ENCODE data around the gene DPEP2NB. TPM values are rescaled to one million over a fixed set of nuclear protein-coding genes. Genes with fewer than 3 reads are reported as not detected.

The DPEP2NB gene
- total RNA-seq, 1 experiment from 2014 or later: not detected

- H3K4me1 ChIP-seq (ENCODE audit: insufficient read depth, low read length): no peaks in the 10 kb centered on the region
- H3K9me3 Mint-ChIP-seq: no peaks in the 10 kb centered on the region
- no peak overlapping the region for H2AFZ ChIP-seq (ENCODE audit: low read length)
- no peak overlapping the region for H2BK120ac ChIP-seq (ENCODE audit: low read depth, low read length, poor library complexity, severe bottlenecking)
- no peak overlapping the region for H2BK15ac ChIP-seq (ENCODE audit: low read depth, low read length)
- H3K14ac ChIP-seq (ENCODE audit: insufficient read depth, low read length): no peak overlapping the region
- H3K4me3 Mint-ChIP-seq: no peak overlapping the region
- no peaks in the 10 kb centered on the region for H3K27me3 ChIP-seq (ENCODE audit: insufficient read depth, low read length)
- H3K27ac Mint-ChIP-seq: no peak overlapping the region
- H3K4me2 ChIP-seq (ENCODE audit: insufficient read depth, insufficient read length, low read length): no peak overlapping the region
- H3T11ph ChIP-seq (ENCODE audit: low read length): no peak overlapping the region
- no peak overlapping the region for H4K91ac ChIP-seq (ENCODE audit: insufficient read length, low read depth, low read length)
- H3K4ac ChIP-seq (ENCODE audit: low read depth, low read length): no peak overlapping the region
- H3K23me2 ChIP-seq (ENCODE audit: insufficient read length, low read depth, low read length, poor library complexity, severe bottlenecking): no peaks in the 10 kb centered on the region
- H3K4me1 Mint-ChIP-seq: no peaks in the 10 kb centered on the region
- no peak overlapping the region for H4K8ac ChIP-seq (replicated peaks; ENCODE audit: insufficient read length, low read depth, low read length)
- no peak overlapping the region for H2AK5ac ChIP-seq (ENCODE audit: insufficient read length, low read length)
- no peak overlapping the region for H2BK12ac ChIP-seq (ENCODE audit: insufficient read length, low read depth, low read length)
- no peaks in the 10 kb centered on the region for H3K79me1 ChIP-seq (ENCODE audit: insufficient read depth, low read depth, low read length, poor library complexity, severe bottlenecking)
- no peak overlapping the region for H2BK20ac ChIP-seq (ENCODE audit: low read depth, low read length, poor library complexity, severe bottlenecking)
- no peaks in the 10 kb centered on the region for H3K27me3 Mint-ChIP-seq (ENCODE audit: low read depth)
- H3K18ac ChIP-seq (ENCODE audit: insufficient read length, low read depth, low read length): no peak overlapping the region
- H3K36me3 Mint-ChIP-seq (ENCODE audit: insufficient read depth in 1 of 3, low read depth in 3 of 3): peaks cover 4 to 22% (median 14%) of the 10 kb centered on the region in 3 experiments; a peak in 6 of 7 replicates
- no peak overlapping the region for H3K27ac ChIP-seq (ENCODE audit: insufficient read length, low read depth, low read length)
- H3K56ac ChIP-seq (ENCODE audit: insufficient read length, low read depth, low read length): no peak overlapping the region
- H3K9ac ChIP-seq (ENCODE audit: extremely low read depth, insufficient read length, low read length): no peak overlapping the region
- H4K5ac ChIP-seq (ENCODE audit: insufficient read length, low read depth, low read length): no peak overlapping the region
- H3K23ac ChIP-seq (ENCODE audit: insufficient read length, low read depth, low read length): no peak overlapping the region
- no peak for TF ChIP-seq CTCF (conservative IDR thresholded peaks at IDR 0.05)
- no peaks in the 10 kb centered on the region for H3K79me2 ChIP-seq (ENCODE audit: insufficient read depth, low read length)
- H4K20me1 ChIP-seq (ENCODE audit: control insufficient read depth, insufficient read depth, insufficient read length): no peaks in the 10 kb centered on the region
- no CpG with 5 or more reads among the region's 2 CpGs for WGBS (ENCODE audit: extremely low coverage, insufficient read length, low lambda C conversion rate)
- H3K9me3 ChIP-seq (ENCODE audit: control insufficient read depth, low read depth, low read length): no peaks in the 10 kb centered on the region
- DNase-seq: no peak
- no peak overlapping the region for H2BK5ac ChIP-seq (ENCODE audit: insufficient read length, low read length)
Observed at GRCh38 chr16:68047987-68048386, 32.3 kb upstream of the DPEP2NB start.
